ENCODE measurements around the gene MAP3K4.

- TF ChIP-seq CTCF (IDR thresholded peaks at IDR 0.05) (no peak), POLR2A (IDR thresholded peaks at IDR 0.05) (no peak)
These were observed 4.7 kb upstream of the MAP3K4 start for GRCh38 chr6:160986851-160987250.

All from lower leg skin (tissue), 3 donors.